Progenitor cell of endocrine pancreas (in vitro differentiated cells): ENCODE measurements around the gene STEAP3. TPM values are rescaled to one million over a fixed set of nuclear protein-coding genes. Genes with fewer than 3 reads are reported as not detected.

ENCODE experiments used
- DNase-seq: peaks from one replicate; pipeline ENCODE4 v3.0.0; 2021; ENCODE audit warnings: low spot score; ENCODE audit not compliant: unreplicated experiment
- H3K27ac Mint-ChIP-seq: 2 replicates; pipeline ENCODE4 v1.8.0; 2021; ENCODE audit warnings: mild to moderate bottlenecking, moderate library complexity, mixed read lengths
- H3K27me3 Mint-ChIP-seq: 2 replicates; pipeline ENCODE4 v1.8.0; 2021; ENCODE audit warnings: mixed read lengths
- H3K36me3 Mint-ChIP-seq: 2 replicates; pipeline ENCODE4 v1.8.0; 2022; ENCODE audit warnings: mixed read lengths; ENCODE audit not compliant: insufficient read depth
- H3K4me1 Mint-ChIP-seq: 2 replicates; pipeline ENCODE4 v1.8.0; 2021; ENCODE audit warnings: low read depth, mixed read lengths
- H3K4me3 Mint-ChIP-seq: 2 replicates; pipeline ENCODE4 v1.8.0; 2021; ENCODE audit warnings: low read depth, mild to moderate bottlenecking, moderate library complexity, mixed read lengths
- H3K9me3 Mint-ChIP-seq: 2 replicates; pipeline ENCODE4 v1.8.0; 2021; ENCODE audit warnings: low read depth, mixed read lengths
- total RNA-seq: library from RNA; stranded (reverse); gene quantifications from 2 replicates; pipeline ENCODE4 v1.2.1, GENCODE V29; 2021
- TF ChIP-seq, protein P1 (sequence below): fragments of 200-600 bp; sonication (generic); IDR thresholded peaks from one replicate; pipeline ENCODE4 v1.5.0; 2021; ENCODE audit warnings: antibody characterized with exemption, mild to moderate bottlenecking; ENCODE audit not compliant: unreplicated experiment

The STEAP3 gene
- total RNA-seq, 1 donor from 2014 or later = 3.9 TPM

DNA sequence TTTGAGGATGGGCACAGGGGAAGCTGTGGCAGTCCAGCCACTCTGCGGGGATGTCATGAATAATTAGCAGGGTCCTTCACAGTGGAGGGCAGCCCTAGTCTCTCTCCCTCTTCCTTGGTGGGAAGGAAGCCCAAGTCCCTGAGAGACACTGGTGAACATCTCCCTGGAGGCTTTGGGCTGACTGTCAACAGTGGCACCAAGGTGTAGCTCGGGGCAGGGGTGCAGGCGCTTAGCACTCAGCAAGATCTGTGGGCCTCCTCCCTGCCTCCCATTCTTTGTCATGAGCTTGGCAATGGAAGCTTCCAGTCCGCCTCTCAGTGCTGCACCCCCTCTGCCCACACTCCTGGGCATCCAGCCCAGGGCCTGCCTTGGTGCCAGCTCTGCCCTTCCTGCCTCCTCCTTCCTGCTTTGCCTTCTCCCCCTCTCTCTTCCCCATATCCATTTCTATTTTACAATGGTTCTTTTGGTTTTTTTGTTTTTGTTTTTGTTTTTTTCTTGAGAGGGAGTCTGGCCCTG, 59.4 kb downstream of the STEAP3 start:
- no peak for DNase-seq
- Mint-ChIP-seq H3K9me3 (no peaks in the 10 kb centered on the region), H3K27ac (no peak overlapping the region), H3K4me1 (no peaks in the 10 kb centered on the region), H3K36me3 (no peaks in the 10 kb centered on the region), H3K27me3 (peaks cover 10% of the 10 kb centered on the region), H3K4me3 (no peak overlapping the region)
- TF ChIP-seq, protein P1, sequence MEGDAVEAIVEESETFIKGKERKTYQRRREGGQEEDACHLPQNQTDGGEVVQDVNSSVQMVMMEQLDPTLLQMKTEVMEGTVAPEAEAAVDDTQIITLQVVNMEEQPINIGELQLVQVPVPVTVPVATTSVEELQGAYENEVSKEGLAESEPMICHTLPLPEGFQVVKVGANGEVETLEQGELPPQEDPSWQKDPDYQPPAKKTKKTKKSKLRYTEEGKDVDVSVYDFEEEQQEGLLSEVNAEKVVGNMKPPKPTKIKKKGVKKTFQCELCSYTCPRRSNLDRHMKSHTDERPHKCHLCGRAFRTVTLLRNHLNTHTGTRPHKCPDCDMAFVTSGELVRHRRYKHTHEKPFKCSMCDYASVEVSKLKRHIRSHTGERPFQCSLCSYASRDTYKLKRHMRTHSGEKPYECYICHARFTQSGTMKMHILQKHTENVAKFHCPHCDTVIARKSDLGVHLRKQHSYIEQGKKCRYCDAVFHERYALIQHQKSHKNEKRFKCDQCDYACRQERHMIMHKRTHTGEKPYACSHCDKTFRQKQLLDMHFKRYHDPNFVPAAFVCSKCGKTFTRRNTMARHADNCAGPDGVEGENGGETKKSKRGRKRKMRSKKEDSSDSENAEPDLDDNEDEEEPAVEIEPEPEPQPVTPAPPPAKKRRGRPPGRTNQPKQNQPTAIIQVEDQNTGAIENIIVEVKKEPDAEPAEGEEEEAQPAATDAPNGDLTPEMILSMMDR = no peak

DNA sequence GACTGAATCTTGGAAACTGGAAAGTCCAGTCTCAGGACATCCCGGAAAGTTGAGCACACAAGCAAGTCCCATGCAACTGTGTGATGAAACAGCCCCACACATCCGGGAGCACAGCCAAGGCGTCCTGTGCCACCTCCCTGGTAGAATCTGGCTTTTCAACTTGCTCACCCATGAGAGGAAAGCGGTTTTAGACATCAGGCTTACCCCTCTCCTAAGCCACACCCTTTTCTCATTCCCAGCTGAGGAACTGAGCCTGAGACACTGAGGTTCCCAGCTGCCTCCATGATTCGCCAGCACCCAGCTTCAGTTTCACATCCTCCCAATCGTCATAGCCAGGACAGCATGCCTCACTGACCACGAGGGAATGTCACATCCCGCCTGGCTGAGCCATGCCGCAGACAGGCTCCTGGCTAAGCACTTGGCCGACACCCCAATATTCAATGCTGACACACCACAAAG, 60.3 kb downstream of the STEAP3 start:
- H3K36me3 Mint-ChIP-seq = no peaks in the 10 kb centered on the region
- no peaks in the 10 kb centered on the region for H3K9me3 Mint-ChIP-seq
- H3K4me1 Mint-ChIP-seq = no peaks in the 10 kb centered on the region
- peaks cover 10% of the 10 kb centered on the region for H3K27me3 Mint-ChIP-seq
- no peak overlapping the region for H3K4me3 Mint-ChIP-seq
- TF ChIP-seq, protein P1 = no peak
- no peak for DNase-seq
- no peak overlapping the region for H3K27ac Mint-ChIP-seq

GRCh38 chr2:119286661-119287060, 63.0 kb downstream of the STEAP3 start:
- Mint-ChIP-seq H3K36me3 (no peaks in the 10 kb centered on the region), H3K27ac (no peak overlapping the region), H3K4me3 (no peak overlapping the region)

DNA sequence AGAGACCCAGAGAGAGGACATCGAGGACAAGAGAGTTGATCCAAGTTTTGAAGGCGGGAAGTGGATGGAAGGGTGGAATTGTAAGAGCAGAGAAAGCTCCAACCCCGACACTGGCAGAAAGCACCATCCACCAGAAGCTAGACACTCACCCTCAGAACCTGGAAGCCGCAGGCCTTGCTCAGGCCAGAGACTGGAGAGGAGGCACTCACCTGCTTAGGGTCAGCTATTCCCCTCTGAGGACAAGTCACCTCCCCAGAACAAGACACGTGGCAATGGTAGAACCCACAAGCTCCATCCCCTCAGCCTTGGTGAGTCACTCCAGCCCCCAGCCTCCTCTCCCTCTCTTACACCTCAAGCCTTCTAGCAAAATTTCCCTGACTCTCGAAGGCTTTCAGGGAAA, 64.9 kb downstream of the STEAP3 start:
- DNase-seq = no peak
- H3K27ac Mint-ChIP-seq = no peak overlapping the region
- no peak overlapping the region for H3K4me3 Mint-ChIP-seq
- TF ChIP-seq, protein P1 = no peak
- peaks cover 14% of the 10 kb centered on the region for H3K4me1 Mint-ChIP-seq
- H3K9me3 Mint-ChIP-seq = no peaks in the 10 kb centered on the region
- peaks cover 13% of the 10 kb centered on the region for H3K27me3 Mint-ChIP-seq
- H3K36me3 Mint-ChIP-seq = no peaks in the 10 kb centered on the region

More at GRCh38 chr2:119286661-119287060, 63.0 kb downstream of the STEAP3 start:
- H3K4me1 Mint-ChIP-seq = peaks cover 6% of the 10 kb centered on the region
- H3K27me3 Mint-ChIP-seq = peaks cover 15% of the 10 kb centered on the region
- no peaks in the 10 kb centered on the region for H3K9me3 Mint-ChIP-seq
- TF ChIP-seq, protein P1 = no peak
- no peak for DNase-seq

DNA sequence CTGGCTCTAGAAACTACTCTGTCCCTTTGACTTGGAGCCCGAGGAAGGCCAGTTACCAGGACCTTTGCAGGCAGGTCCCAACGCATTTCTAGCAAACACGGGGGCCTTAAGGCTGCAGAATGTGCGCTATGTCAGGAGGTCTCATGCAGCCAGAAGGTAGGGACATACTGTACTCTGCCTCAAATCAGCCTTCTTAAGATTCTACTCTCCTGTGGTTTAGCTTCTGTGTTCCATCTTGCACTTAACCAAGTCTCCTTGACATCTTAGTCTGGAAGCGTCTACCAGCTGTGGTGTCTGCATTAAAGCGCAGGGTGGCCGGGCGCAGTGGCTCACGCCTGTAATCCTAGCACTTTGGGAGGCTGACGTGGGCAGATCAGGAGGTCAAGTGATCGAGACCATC, 65.5 kb downstream of the STEAP3 start:
- Mint-ChIP-seq H3K27me3 (peaks cover 13% of the 10 kb centered on the region), H3K4me1 (peaks cover 14% of the 10 kb centered on the region), H3K4me3 (no peak overlapping the region), H3K9me3 (no peaks in the 10 kb centered on the region), H3K27ac (no peak overlapping the region), H3K36me3 (no peaks in the 10 kb centered on the region)
- TF ChIP-seq, protein P1 = no peak
- no peak for DNase-seq
